Endothelial cell of umbilical vein (primary cell): Measurements from ENCODE around the gene ARHGEF37. TPM values are rescaled to one million over a fixed set of nuclear protein-coding genes. Genes with fewer than 3 reads are reported as not detected.

Experiments
- BruUV-seq: library from RNA; stranded (reverse); fragments of 400-500 nt; replicated peaks from 2 replicates; lab custom pipeline; 2021; lab: Mats Ljungman, UMichigan
- CTCF ChIA-PET: fragments of 300-600, 350-600 bp; sonication (Branson Sonifier 250); formaldehyde crosslinking; loops from one replicate; lab custom pipeline; 2021; ENCODE audit warnings: antibody characterized with exemption, inconsistent platforms; lab: Charles Lee
- POLR2A ChIA-PET: fragments of 300-600, 350-600 bp; sonication (Branson Sonifier 250); formaldehyde crosslinking; loops from one replicate; lab custom pipeline; 2021; ENCODE audit warnings: antibody characterized with exemption, inconsistent platforms; lab: Charles Lee
- DNase-seq: peaks from one replicate; pipeline ENCODE4 v3.0.0-alpha.2; 2011; ENCODE audit warnings: low read depth, low spot score
- FAIRE-seq: peaks from 2 replicates; lab custom pipeline; 2011; peaks lifted over from hg19 to GRCh38; lab: Jason Lieb, UNC
- H2AFZ ChIP-seq: 2 replicates; pipeline ENCODE4 v1.6.0; 2012; ENCODE audit warnings: low read depth, low read length, control low read depth, inconsistent platforms
- H3K27ac ChIP-seq: 2 replicates; pipeline ENCODE4 v1.5.1; 2011; ENCODE audit warnings: low read depth, mild to moderate bottlenecking, control low read depth, low read length, moderate library complexity; ENCODE audit not compliant: insufficient read depth
- H3K27me3 ChIP-seq, 2 experiments: 2 replicates each; pipeline versions ENCODE4 v1.6.0 to v1.6.1; 2011; ENCODE audit warnings: low read length in 2 of 2, mixed read lengths in 1 of 2; ENCODE audit not compliant: control insufficient read depth in 2 of 2, insufficient read depth in 2 of 2
- H3K36me3 ChIP-seq, 2 experiments: 2 replicates in 1 of 2; 3 replicates in 1 of 2; pipeline ENCODE4 v1.5.1; 2011; ENCODE audit warnings: low read length in 2 of 2, mild to moderate bottlenecking in 1 of 2, moderate library complexity in 1 of 2; ENCODE audit not compliant: control insufficient read depth in 2 of 2, insufficient read depth in 2 of 2; ENCODE audit errors: extremely low read depth in 1 of 2
- H3K4me1 ChIP-seq: 3 replicates; pipeline ENCODE4 v1.5.1; 2011; ENCODE audit warnings: mild to moderate bottlenecking, low read length; ENCODE audit not compliant: control insufficient read depth, insufficient read depth; ENCODE audit errors: extremely low read depth
- H3K4me2 ChIP-seq: 2 replicates; pipeline ENCODE4 v1.6.1; 2011; ENCODE audit warnings: low read length, control low read depth, mixed read lengths; ENCODE audit not compliant: insufficient read depth
- H3K4me3 ChIP-seq, 3 experiments: fragments of 200-600 bp in 1 of 3; sonication (generic), shearing (Covaris generic) in 1 of 3; replicated peaks in 1 of 3; 2 replicates each; pipeline ENCODE4 v1.5.1; 2011 to 2016; ENCODE audit warnings: control low read depth in 3 of 3, low read length in 3 of 3, mild to moderate bottlenecking in 2 of 3, inconsistent platforms in 1 of 3, low read depth in 1 of 3, moderate library complexity in 1 of 3; ENCODE audit not compliant: insufficient read depth in 1 of 3
- H3K79me2 ChIP-seq: 2 replicates; pipeline ENCODE4 v1.6.0; 2012; ENCODE audit warnings: low read length, inconsistent platforms; ENCODE audit not compliant: control insufficient read depth, insufficient read depth
- H3K9ac ChIP-seq: replicated peaks from 2 replicates; pipeline ENCODE3; 2011; ENCODE audit warnings: low read length, control low read depth; ENCODE audit not compliant: insufficient read depth; ENCODE audit errors: extremely low read depth
- H3K9me1 ChIP-seq: replicated peaks from 3 replicates; pipeline ENCODE4 v1.6.0; 2011; ENCODE audit warnings: mild to moderate bottlenecking, low read length; ENCODE audit not compliant: control insufficient read depth, insufficient read depth; ENCODE audit errors: extremely low read depth
- H3K9me3 ChIP-seq: replicated peaks from 2 replicates; pipeline ENCODE4 v1.5.1; 2012; ENCODE audit warnings: low read length, inconsistent platforms; ENCODE audit not compliant: control insufficient read depth, insufficient read depth
- H4K20me1 ChIP-seq: replicated peaks from 2 replicates; pipeline ENCODE3; 2011; ENCODE audit warnings: mild to moderate bottlenecking, low read length; ENCODE audit not compliant: control insufficient read depth, insufficient read depth; ENCODE audit errors: extremely low read depth
- CTCF ChIP-seq, 2 donors: IDR thresholded peaks; 1 replicate in 1 of 2; 2 replicates in 1 of 2; pipeline ENCODE4 v1.5.1; 2011; ENCODE audit warnings: low read length in 2 of 2, mild to moderate bottlenecking in 2 of 2, moderate library complexity in 2 of 2, control low read depth in 1 of 2, inconsistent platforms in 1 of 2, low read depth in 1 of 2; ENCODE audit not compliant: insufficient read depth in 1 of 2; ENCODE audit errors: extremely low read depth in 1 of 2
- FOS ChIP-seq: IDR thresholded peaks from 2 replicates; pipeline ENCODE4 v1.6.1; 2011; ENCODE audit warnings: mild to moderate bottlenecking, low read length, moderate library complexity, borderline replicate concordance; ENCODE audit not compliant: insufficient read depth
- GATA2 ChIP-seq: IDR thresholded peaks from 2 replicates; pipeline ENCODE4 v1.7.0; 2011; ENCODE audit warnings: low read depth, mild to moderate bottlenecking, moderate library complexity, mixed read lengths, low read length; ENCODE audit not compliant: insufficient read length, insufficient read depth
- JUN ChIP-seq: IDR thresholded peaks from 2 replicates; pipeline ENCODE4 v1.6.1; 2011; ENCODE audit warnings: borderline replicate concordance, low read depth; ENCODE audit not compliant: insufficient read length, insufficient read depth
- MAX ChIP-seq: IDR thresholded peaks from 2 replicates; pipeline ENCODE4 v1.6.1; 2011; ENCODE audit not compliant: insufficient read depth, insufficient read length
- MYC ChIP-seq: IDR thresholded peaks from one replicate; pipeline ENCODE4 v1.6.1; 2011; ENCODE audit warnings: mild to moderate bottlenecking, low read depth, low read length
- POLR2A ChIP-seq: IDR thresholded peaks from 2 replicates; pipeline ENCODE4 v1.6.1; 2012; ENCODE audit warnings: low read depth, mild to moderate bottlenecking, control low read depth, low read length
- POLR2AphosphoS5 ChIP-seq: IDR thresholded peaks from 2 replicates; pipeline ENCODE4 v1.6.1; 2012; ENCODE audit warnings: low read depth, mild to moderate bottlenecking, control low read depth, low read length, moderate library complexity; ENCODE audit not compliant: insufficient read depth
- dilution Hi-C: fragments of 300-500 bp; cut with MboI; formaldehyde crosslinking; loops from one replicate; pipeline ENCODE4 v1.15.0; 2019; ENCODE audit warnings: low sequenced_read_pairs; ENCODE audit not compliant: extremely low pct_ligation_motif_present
- intact Hi-C: fragments of 100-400 bp; cut with micrococcal nuclease; formaldehyde crosslinking; loops from one replicate; pipeline ENCODE4 v1.10.0; 2022
- polyA plus RNA-seq, 4 experiments: library from polyadenylated mRNA; depleted of rRNA in 3 of 4; stranded (reverse) in 3 of 4; unstranded in 1 of 4; fragments of >200 nt; gene quantifications; 2 replicates each; pipeline versions ENCODE4 v1.2.1 to v1.2.3, GENCODE V29; 2011 to 2012; ENCODE audit warnings: missing spikeins in 1 of 4
- total RNA-seq: library from RNA; stranded (reverse); gene quantifications from 2 replicates; pipeline ENCODE4 v1.2.3, GENCODE V29; 2021

Gene ARHGEF37
- total and polyA plus RNA-seq, 2 donors (not counting 3 experiments of a cell fraction or from before 2014, with no cell fraction given): 4.9 to 7.0 TPM

- FAIRE-seq: no peak
- CTCF ChIA-PET: interaction anchor here (1.9 to 7.2 kb wide), 5 partner anchors 30 to 356 kb away, joined by 7 to 278 read pairs (median 28); partner anchors contain the start of gene SLC26A2
Measured at GRCh38 chr5:149635394-149635793, 54.1 kb downstream of the ARHGEF37 start.

More at GRCh38 chr5:149635394-149635793, 54.1 kb downstream of the ARHGEF37 start:
- no peak overlapping the region for H3K4me2 ChIP-seq
- H3K4me1 ChIP-seq: peaks cover 13% of the 10 kb centered on the region
- H3K4me3 ChIP-seq: no peak overlapping the region
- dilution Hi-C loops (loop anchor here (10.0 kb wide), 1 partner anchor 189 kb away; no protein-coding TSS in a partner anchor), intact Hi-C loops (loop anchor here (5.0 kb wide), 1 partner anchor 582 kb away; no protein-coding TSS in a partner anchor)
- no peaks in the 10 kb centered on the region for H3K79me2 ChIP-seq
- H2AFZ ChIP-seq: no peak overlapping the region
- H3K27me3 ChIP-seq: no peaks in the 10 kb centered on the region
- TF ChIP-seq MYC (no peak), POLR2AphosphoS5 (no peak), FOS (no peak), POLR2A (no peak), CTCF (IDR thresholded peaks at IDR 0.05; ENCODE audit: extremely low read depth in 1 of 2, insufficient read depth in 1 of 2, low read depth in 1 of 2, low read length in 2 of 2) (no peak), JUN (no peak), GATA2 (no peak), MAX (no peak)
- DNase-seq: no peak
- no peaks in the 10 kb centered on the region for H3K36me3 ChIP-seq
- H3K9me3 ChIP-seq: no peaks in the 10 kb centered on the region
- POLR2A ChIA-PET: no interaction called here
- no TSS peak for BruUV-seq
- H3K27ac ChIP-seq: no peak overlapping the region
- H3K9ac ChIP-seq: no peak overlapping the region
- no peaks in the 10 kb centered on the region for H3K9me1 ChIP-seq
- no peaks in the 10 kb centered on the region for H4K20me1 ChIP-seq
